ENCODE results near the gene MTRR.

The MTRR gene

GRCh38 chr5:7850395-7851239 is 18.3 kb upstream of the MTRR start, which contains the start of gene CFAP90:
CFAP90 (minus strand) TSS chr5:7851133; CDS start chr5:7851021, 112 bp downstream.
- peak; percentile 11 for ATAC-seq
- peak within 1 kb of the TSS; percentile 60 for H3K4me3 Mint-ChIP-seq
- no peaks in the 10 kb centered on the region for H3K36me3 Mint-ChIP-seq (ENCODE audit: low read depth)
- peak; percentile 8 for DNase-seq
- H3K27ac Mint-ChIP-seq, result no peak within 1 kb of the TSS
- H3K9me3 Mint-ChIP-seq, result no peaks in the 10 kb centered on the region
- peaks cover 18% of the 10 kb centered on the region for H3K4me1 Mint-ChIP-seq
- H3K27me3 Mint-ChIP-seq, result peaks cover 36% of the 10 kb centered on the region

DNA sequence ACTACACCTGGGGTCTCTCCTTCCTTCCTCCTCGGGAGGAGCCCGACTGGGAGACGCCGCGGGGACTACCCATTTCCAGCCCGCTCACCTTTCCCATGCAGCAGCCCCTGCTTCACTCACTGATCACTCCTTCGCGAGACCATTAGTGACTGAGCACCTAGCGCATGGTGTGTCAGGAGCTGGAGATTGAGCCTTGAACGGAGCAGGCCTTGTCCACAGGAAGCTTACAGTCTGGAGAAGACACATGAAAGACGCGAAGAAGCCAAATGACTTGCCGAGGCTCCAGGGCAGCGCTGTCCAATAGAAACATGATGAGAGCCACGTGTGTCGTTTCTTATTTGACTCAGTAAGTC is 17.7 kb upstream of the MTRR start:
- peaks cover 36% of the 10 kb centered on the region for H3K27me3 Mint-ChIP-seq
- peaks cover 18% of the 10 kb centered on the region for H3K4me1 Mint-ChIP-seq
- peak overlapping the region; percentile 60 for H3K4me3 Mint-ChIP-seq
- no peak for ATAC-seq
- no peaks in the 10 kb centered on the region for H3K9me3 Mint-ChIP-seq
- H3K36me3 Mint-ChIP-seq (ENCODE audit: low read depth), result no peaks in the 10 kb centered on the region
- no peak for DNase-seq
- no peak overlapping the region for H3K27ac Mint-ChIP-seq

DNA sequence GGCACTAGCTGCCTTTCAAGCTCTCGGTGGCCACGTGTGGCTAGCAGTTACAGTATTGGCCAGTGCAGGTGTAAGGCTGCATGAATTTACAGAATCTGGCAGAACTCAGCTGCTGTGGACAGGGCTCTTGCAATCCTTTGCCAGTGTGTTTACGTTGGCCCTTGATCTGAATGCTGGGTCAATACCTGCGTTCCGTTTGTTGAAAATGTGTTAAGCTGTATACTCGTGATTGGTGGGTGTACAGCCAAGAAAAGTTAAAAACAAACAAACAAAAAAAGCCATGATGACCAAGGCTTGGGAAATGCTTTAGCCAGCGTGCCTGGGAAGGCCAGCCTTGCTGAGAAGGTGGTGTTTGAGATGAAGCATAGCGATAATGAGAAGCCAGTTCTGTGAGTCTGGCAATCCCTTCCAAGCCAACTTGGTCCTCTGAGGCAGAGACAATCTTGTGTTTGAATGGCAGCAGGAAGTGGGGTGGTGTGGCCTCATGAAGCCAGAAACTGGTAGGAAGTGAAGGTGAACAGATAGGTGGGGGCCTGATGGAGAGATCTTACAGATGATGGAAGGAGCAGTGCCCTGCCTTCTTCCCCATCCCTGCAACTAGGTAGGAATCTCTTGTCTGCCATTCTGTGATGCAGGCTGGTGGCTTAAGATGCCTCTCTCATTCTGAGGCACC is 17.2 kb upstream of the MTRR start:
- DNase-seq (no peak), ATAC-seq (no peak)
- no peaks in the 10 kb centered on the region for H3K9me3 Mint-ChIP-seq
- H3K4me1 Mint-ChIP-seq, result peaks cover 18% of the 10 kb centered on the region
- H3K36me3 Mint-ChIP-seq (ENCODE audit: low read depth), result no peaks in the 10 kb centered on the region
- H3K4me3 Mint-ChIP-seq, result peak overlapping the region; percentile 14
- H3K27me3 Mint-ChIP-seq, result peaks cover 36% of the 10 kb centered on the region
- no peak overlapping the region for H3K27ac Mint-ChIP-seq

DNA sequence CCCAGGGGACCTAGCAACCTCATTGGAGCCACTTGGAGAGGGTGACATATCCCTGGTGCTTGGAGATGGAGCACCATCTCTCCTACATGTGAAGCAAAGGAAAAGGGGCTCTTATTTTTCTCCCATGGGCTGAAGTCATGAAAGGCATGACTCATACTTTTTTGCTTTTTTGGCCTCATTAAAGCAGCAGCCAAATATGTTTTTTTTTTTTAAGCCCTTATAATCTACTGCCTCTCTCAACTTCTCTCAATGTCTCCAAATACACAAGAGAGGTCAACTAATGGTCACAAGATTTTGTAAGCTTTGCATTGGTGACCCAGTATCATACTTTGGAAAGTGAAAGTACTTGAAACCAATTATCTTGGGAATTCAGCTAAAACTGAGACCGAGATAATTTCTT is 16.4 kb upstream of the MTRR start:
- Mint-ChIP-seq H3K27me3 (peaks cover 31% of the 10 kb centered on the region), H3K27ac (no peak overlapping the region), H3K4me3 (no peak overlapping the region), H3K4me1 (peaks cover 19% of the 10 kb centered on the region), H3K36me3 (ENCODE audit: low read depth) (peaks cover 2% of the 10 kb centered on the region), H3K9me3 (no peaks in the 10 kb centered on the region)
- DNase-seq (no peak), ATAC-seq (no peak)

DNA sequence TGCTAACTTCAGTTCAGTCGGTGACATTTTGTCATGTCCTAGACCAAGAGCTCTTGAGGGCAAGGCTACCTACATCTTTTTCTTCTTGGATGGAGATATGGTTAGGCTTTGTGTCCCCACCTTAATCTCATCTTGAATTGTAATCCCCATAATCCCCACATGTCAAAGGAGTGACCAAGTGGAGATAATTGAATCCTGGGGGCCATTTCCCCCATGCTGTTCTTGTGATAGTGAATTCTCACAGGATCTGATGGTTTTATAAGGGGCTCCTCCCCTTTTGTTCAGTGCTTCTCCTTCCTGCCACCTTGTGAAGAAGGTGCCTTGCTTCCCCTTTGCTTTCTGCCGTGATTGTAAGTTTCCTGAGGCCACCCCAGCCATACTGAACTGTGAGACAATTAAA is 16.0 kb upstream of the MTRR start:
- DNase-seq, result no peak
- H3K36me3 Mint-ChIP-seq (ENCODE audit: low read depth), result peaks cover 6% of the 10 kb centered on the region
- no peaks in the 10 kb centered on the region for H3K9me3 Mint-ChIP-seq
- H3K4me1 Mint-ChIP-seq, result peaks cover 23% of the 10 kb centered on the region
- no peak for ATAC-seq
- H3K27ac Mint-ChIP-seq, result no peak overlapping the region
- peaks cover 28% of the 10 kb centered on the region for H3K27me3 Mint-ChIP-seq
- H3K4me3 Mint-ChIP-seq, result no peak overlapping the region

GRCh38 chr5:7855611-7856010 is 13.3 kb upstream of the MTRR start:
- H3K36me3 Mint-ChIP-seq (ENCODE audit: low read depth), result peaks cover 20% of the 10 kb centered on the region
- H3K4me1 Mint-ChIP-seq, result peaks cover 30% of the 10 kb centered on the region
- DNase-seq, result no peak
- H3K4me3 Mint-ChIP-seq, result no peak overlapping the region
- no peaks in the 10 kb centered on the region for H3K9me3 Mint-ChIP-seq
- H3K27me3 Mint-ChIP-seq, result peaks cover 16% of the 10 kb centered on the region
- no peak overlapping the region for H3K27ac Mint-ChIP-seq
- no peak for ATAC-seq

DNA sequence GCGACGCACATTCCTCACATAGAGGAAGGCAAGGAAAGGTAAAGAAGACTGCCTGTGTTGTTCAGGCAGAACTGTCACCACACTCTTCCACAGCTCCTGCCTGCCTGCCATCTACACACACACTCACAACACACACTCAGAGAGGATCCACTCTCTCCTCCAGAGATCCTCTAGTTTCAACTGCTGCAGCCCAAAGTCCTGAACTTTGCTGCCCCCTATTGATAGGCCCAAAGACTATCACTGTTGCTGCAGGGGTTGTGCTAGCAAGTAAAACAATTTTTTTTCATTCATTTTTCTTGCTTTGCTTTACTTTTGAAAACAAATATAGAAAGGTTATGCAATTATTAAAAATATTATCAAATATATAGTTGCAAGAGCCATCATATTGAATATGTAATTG is 12.1 kb upstream of the MTRR start:
- Mint-ChIP-seq H3K27me3 (peaks cover 11% of the 10 kb centered on the region), H3K4me1 (peaks cover 24% of the 10 kb centered on the region), H3K9me3 (no peaks in the 10 kb centered on the region), H3K4me3 (no peak overlapping the region), H3K27ac (no peak overlapping the region), H3K36me3 (ENCODE audit: low read depth) (peaks cover 26% of the 10 kb centered on the region)
- no peak for ATAC-seq
- DNase-seq, result no peak

- peaks cover 7% of the 10 kb centered on the region for H3K27me3 Mint-ChIP-seq
- H3K27ac Mint-ChIP-seq, result no peak overlapping the region
- DNase-seq (no peak), ATAC-seq (no peak)
- no peaks in the 10 kb centered on the region for H3K9me3 Mint-ChIP-seq
- H3K4me3 Mint-ChIP-seq, result no peak overlapping the region
- H3K4me1 Mint-ChIP-seq, result peaks cover 19% of the 10 kb centered on the region
- H3K36me3 Mint-ChIP-seq (ENCODE audit: low read depth), result peaks cover 27% of the 10 kb centered on the region
Observed at GRCh38 chr5:7857361-7857760, 11.6 kb upstream of the MTRR start.

GRCh38 chr5:7857926-7858632 is 10.9 kb upstream of the MTRR start:
- DNase-seq, result no peak
- Mint-ChIP-seq H3K4me3 (no peak overlapping the region), H3K27ac (peak overlapping the region; percentile 35), H3K36me3 (ENCODE audit: low read depth) (peaks cover 31% of the 10 kb centered on the region), H3K27me3 (peaks cover 4% of the 10 kb centered on the region), H3K9me3 (no peaks in the 10 kb centered on the region), H3K4me1 (peaks cover 15% of the 10 kb centered on the region)
- ATAC-seq, result peak; percentile 35

DNA sequence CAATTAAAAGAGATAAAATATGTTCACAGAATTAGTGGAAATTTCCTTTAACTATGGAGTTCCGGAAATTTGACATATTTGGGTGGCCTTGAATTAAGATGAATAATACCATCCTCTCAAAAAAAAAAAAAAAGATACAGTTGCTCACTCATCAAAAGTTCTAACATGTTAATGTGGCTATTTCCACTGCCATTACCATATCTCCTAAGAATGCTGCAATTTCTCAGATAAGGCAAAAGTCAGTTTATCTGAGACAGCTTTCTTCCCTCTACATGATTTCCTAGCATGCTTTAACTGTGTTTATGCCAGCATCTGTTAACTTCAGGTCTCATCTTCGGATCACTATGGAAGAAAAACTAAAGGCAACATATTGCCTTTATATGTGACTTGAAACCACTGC is 2.8 kb upstream of the MTRR start:
- Mint-ChIP-seq H3K36me3 (ENCODE audit: low read depth) (peaks cover 54% of the 10 kb centered on the region), H3K4me3 (no peak overlapping the region), H3K27me3 (no peaks in the 10 kb centered on the region), H3K4me1 (peaks cover 51% of the 10 kb centered on the region), H3K27ac (no peak overlapping the region), H3K9me3 (no peaks in the 10 kb centered on the region)
- no peak for ATAC-seq
- DNase-seq, result no peak

DNA sequence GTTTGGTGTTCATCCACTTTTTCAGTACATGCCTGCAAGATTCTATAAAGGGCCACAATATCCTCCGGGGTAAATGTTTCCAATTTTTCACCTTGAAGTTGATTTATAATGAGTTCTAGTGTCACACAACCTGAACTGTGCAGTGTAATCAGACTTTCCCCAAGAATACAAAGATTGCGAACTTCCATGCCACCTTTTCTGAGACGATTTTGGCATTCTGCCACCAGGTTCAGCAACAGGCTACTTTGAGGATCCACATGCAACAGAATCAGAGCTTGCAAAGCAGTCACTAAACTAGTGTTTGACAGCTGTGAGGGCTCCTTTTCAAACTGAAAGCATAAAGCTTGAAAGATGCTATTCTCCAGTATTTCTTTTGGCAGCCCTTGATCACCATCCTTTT is 1.7 kb upstream of the MTRR start:
- no peak for DNase-seq
- no peak overlapping the region for H3K27ac Mint-ChIP-seq
- peaks cover 61% of the 10 kb centered on the region for H3K4me1 Mint-ChIP-seq

DNA sequence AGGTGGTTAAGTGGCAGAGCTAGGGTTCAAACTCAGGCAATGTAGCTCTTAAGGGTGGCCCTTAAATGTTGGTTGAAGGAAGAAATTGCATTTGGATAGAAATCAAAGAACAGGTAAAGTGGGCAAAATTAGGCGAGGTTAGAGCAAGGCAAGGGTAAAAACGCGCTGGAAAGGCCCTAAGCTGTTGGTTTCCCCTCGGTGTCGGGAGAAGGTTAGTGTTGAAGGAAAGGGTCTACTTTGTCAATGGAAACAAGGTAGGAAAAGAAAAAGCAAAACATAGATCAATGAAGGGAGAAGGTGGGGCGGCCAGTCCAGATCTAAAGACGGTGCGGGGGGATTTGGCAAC is 548 bp upstream of the MTRR start:
- Mint-ChIP-seq H3K36me3 (ENCODE audit: low read depth) (peaks cover 57% of the 10 kb centered on the region), H3K27ac (peak overlapping the region; percentile 94), H3K4me1 (peaks cover 72% of the 10 kb centered on the region), H3K9me3 (no peaks in the 10 kb centered on the region), H3K4me3 (peak overlapping the region; percentile 99), H3K27me3 (no peaks in the 10 kb centered on the region)
- ATAC-seq (no peak), DNase-seq (no peak)

More for the DNA sequence above, 1.7 kb upstream of the MTRR start:
- H3K4me3 Mint-ChIP-seq, result peak overlapping the region; percentile 51
- no peak for ATAC-seq
- no peaks in the 10 kb centered on the region for H3K9me3 Mint-ChIP-seq
- no peaks in the 10 kb centered on the region for H3K27me3 Mint-ChIP-seq
- peaks cover 55% of the 10 kb centered on the region for H3K36me3 Mint-ChIP-seq (ENCODE audit: low read depth)

- Mint-ChIP-seq H3K9me3 (no peaks in the 10 kb centered on the region), H3K4me1 (peaks cover 78% of the 10 kb centered on the region), H3K27ac (peak overlapping the region; percentile 94), H3K27me3 (no peaks in the 10 kb centered on the region), H3K36me3 (ENCODE audit: low read depth) (peaks cover 56% of the 10 kb centered on the region), H3K4me3 (peak overlapping the region; percentile 99)
- DNase-seq (peak; percentile 43), ATAC-seq (peak; percentile 34)
Observed at GRCh38 chr5:7869474-7870136, 657 bp downstream of the MTRR start.

DNA sequence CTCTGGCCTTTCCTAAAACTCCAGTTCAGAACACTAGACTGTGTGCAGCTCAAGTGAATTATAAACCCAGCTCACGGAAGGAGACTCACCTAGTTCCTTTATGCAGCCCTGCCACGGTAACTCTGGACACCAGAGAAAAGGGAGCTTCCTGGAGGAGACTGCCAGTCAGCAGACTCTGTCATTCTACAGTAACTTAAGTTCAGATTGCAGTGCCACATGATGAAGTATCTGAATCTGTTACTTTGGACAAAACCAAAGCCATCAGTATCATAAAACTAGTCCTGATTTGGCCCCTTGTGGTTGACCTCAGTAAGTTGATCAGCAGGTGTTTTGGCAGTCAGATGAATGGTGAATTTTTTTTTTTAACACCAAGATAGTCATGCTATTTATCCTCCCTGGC is 2.7 kb downstream of the MTRR start:
- Mint-ChIP-seq H3K27me3 (no peaks in the 10 kb centered on the region), H3K4me3 (peak overlapping the region; percentile 24), H3K36me3 (ENCODE audit: low read depth) (peaks cover 58% of the 10 kb centered on the region), H3K27ac (peak overlapping the region; percentile 35), H3K4me1 (peaks cover 75% of the 10 kb centered on the region), H3K9me3 (no peaks in the 10 kb centered on the region)
- DNase-seq (no peak), ATAC-seq (no peak)
